Measurements from ENCODE around the gene COL12A1. TPM values are rescaled to one million over a fixed set of nuclear protein-coding genes. Genes with fewer than 3 reads are reported as not detected.

Gene COL12A1
- total RNA-seq, 1 experiment from 2014 or later: 28.7 TPM

- no peak for DNase-seq (ENCODE audit: low read depth)
Observed at GRCh38 chr6:75180864-75181263, 25.0 kb downstream of the COL12A1 start.

GRCh38 chr6:75178757-75179156 is 27.1 kb downstream of the COL12A1 start:
- no peak for DNase-seq (ENCODE audit: low read depth)

- no peak for DNase-seq (ENCODE audit: low read depth)
Observed at GRCh38 chr6:75176076-75176582, 29.7 kb downstream of the COL12A1 start.

GRCh38 chr6:75171986-75172385 is 33.9 kb downstream of the COL12A1 start:
- DNase-seq (ENCODE audit: low read depth): no peak

- DNase-seq (ENCODE audit: low read depth): no peak
Observed at GRCh38 chr6:75171567-75171966, 34.3 kb downstream of the COL12A1 start.

- DNase-seq (ENCODE audit: low read depth): peak; percentile 13
Observed at GRCh38 chr6:75170691-75171560, 34.9 kb downstream of the COL12A1 start.

GRCh38 chr6:75169689-75170586 is 35.9 kb downstream of the COL12A1 start:
- DNase-seq (ENCODE audit: low read depth): no peak

GRCh38 chr6:75167851-75168250 is 38.0 kb downstream of the COL12A1 start:
- no peak for DNase-seq (ENCODE audit: low read depth)

GRCh38 chr6:75167325-75167724 is 38.5 kb downstream of the COL12A1 start:
- no peak for DNase-seq (ENCODE audit: low read depth)

- no peak for DNase-seq (ENCODE audit: low read depth)
Observed at GRCh38 chr6:75166773-75167172, 39.1 kb downstream of the COL12A1 start.

GRCh38 chr6:75166236-75166635 is 39.6 kb downstream of the COL12A1 start:
- DNase-seq (ENCODE audit: low read depth): no peak

- peak; percentile 64 for DNase-seq (ENCODE audit: low read depth)
Observed at GRCh38 chr6:75158176-75158575, 47.7 kb downstream of the COL12A1 start.

- peak; percentile 78 for DNase-seq (ENCODE audit: low read depth)
Observed at GRCh38 chr6:75157336-75157735, 48.5 kb downstream of the COL12A1 start.

- no peak for DNase-seq (ENCODE audit: low read depth)
Observed at GRCh38 chr6:75156186-75156878, 49.5 kb downstream of the COL12A1 start.

GRCh38 chr6:75155631-75156030 is 50.2 kb downstream of the COL12A1 start:
- DNase-seq (ENCODE audit: low read depth): peak; percentile 63

GRCh38 chr6:75154973-75155372 is 50.9 kb downstream of the COL12A1 start:
- peak; percentile 35 for DNase-seq (ENCODE audit: low read depth)

GRCh38 chr6:75150685-75151412 is 55.0 kb downstream of the COL12A1 start:
- no peak for DNase-seq (ENCODE audit: low read depth)

- DNase-seq (ENCODE audit: low read depth): no peak
Observed at GRCh38 chr6:75149696-75150095, 56.2 kb downstream of the COL12A1 start.

GRCh38 chr6:75149240-75149639 is 56.6 kb downstream of the COL12A1 start:
- DNase-seq (ENCODE audit: low read depth): no peak

- DNase-seq (ENCODE audit: low read depth): no peak
Observed at GRCh38 chr6:75147512-75147911, 58.3 kb downstream of the COL12A1 start.

- no peak for DNase-seq (ENCODE audit: low read depth)
Observed at GRCh38 chr6:75145976-75146375, 59.9 kb downstream of the COL12A1 start.

Measured in RPMI7951 (cell line).